HG02571 (cell line): ENCODE measurements around the gene GPR17.

ENCODE experiments used
- ATAC-seq: cut with Tn5 transposase; IDR thresholded peaks from one replicate; pipeline ENCODE4 v1.9.1; 2021; ENCODE audit warnings: mild to moderate bottlenecking, moderate library complexity; ENCODE audit not compliant: unreplicated experiment

Gene GPR17

DNA sequence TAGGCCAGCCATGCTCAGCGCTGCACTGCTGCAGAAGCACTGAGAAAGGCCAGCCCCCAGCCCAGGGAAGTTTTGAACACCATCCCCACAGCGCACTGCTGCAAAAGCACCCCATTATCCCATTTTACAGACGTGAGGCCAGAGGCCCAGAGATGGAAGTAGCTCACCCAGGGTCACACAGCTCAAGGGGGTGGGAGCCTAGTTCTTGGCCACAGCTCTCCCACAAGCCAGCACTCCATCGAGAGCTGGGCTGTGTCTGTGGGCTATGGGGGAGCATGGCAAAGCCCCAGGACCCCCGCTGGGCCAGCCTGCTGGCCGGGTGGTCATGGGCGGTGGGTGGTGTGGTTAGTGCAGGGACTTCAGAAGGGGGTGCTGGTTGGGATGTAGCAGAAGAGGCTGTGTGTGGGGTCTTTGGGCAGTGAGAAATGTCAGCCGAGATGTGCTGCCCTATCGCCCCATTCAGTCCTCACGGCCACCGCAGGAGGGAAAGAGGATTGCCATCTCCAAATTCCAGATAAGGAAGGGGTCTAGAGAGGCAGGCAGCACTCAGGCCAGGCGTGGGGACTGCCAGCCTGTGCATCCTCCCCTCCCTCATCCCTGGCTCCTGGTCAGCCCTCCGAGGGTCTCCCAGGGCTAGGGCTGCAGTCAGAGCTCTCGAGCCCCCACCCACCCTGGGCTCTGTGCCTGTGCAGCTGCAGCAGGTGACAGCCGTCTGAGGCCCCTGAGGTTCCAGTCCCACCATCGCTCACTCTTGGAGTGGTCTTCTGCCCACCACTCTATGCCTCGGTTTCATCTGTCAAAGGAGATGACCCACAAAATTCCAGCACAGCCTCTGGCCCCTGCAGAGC, 17.0 kb upstream of the GPR17 start:
- ATAC-seq = no peak

DNA sequence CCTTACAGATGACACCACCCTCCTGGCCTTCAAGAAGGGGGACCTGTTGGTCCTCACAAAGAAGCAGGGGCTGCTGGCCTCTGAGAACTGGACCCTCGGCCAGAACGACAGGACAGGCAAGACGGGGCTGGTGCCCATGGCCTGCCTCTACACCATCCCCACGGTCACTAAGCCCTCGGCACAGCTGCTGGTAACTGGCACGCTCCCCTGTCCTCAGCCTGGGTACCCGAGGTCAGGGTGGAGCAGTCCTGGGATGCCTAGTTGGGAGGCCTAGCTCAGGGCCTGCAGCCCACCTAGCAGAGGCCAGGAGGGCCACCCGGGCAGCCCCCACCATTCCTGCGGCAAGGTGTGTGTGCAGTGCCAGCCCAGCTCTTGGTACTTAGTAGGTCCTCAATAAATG, 16.3 kb upstream of the GPR17 start:
- ATAC-seq = no peak

GRCh38 chr2:127630096-127630863, 15.7 kb upstream of the GPR17 start:
- ATAC-seq = no peak

- no peak for ATAC-seq
These were observed 15.0 kb upstream of the GPR17 start for GRCh38 chr2:127630864-127631540.

GRCh38 chr2:127631541-127631996, 14.4 kb upstream of the GPR17 start:
- ATAC-seq = no peak

- no peak for ATAC-seq
These were observed 13.9 kb upstream of the GPR17 start for GRCh38 chr2:127631997-127632581.

- no peak for ATAC-seq
These were observed 13.1 kb upstream of the GPR17 start for GRCh38 chr2:127632592-127633489.

- ATAC-seq = no peak
These were observed 12.3 kb upstream of the GPR17 start for GRCh38 chr2:127633556-127634065.

DNA sequence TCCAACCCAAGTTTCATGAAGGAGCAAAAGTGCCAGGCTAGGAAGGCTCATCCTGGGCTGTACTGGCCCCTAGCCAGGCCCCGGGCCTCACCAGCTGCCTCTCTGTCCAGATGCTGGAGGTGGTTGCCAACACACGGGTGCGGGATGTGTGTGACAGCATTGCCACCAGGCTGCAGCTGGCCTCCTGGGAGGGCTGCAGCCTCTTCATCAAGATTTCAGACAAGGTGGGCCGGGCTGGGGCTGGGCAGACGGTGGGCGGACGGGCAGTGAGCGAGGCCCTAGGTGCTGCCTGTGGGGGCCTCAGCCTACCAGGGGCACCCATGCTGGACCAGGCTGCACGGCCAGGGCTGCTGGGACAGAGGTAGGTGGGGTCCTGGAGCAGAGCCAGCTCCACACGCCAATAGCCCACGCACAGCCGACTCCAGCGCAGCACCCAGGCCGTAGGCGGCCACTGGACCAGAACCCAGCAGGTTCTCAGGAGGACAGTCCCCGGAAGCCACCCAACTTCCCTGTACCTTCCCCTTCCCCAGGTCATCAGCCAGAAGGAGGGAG, 11.8 kb upstream of the GPR17 start:
- no peak for ATAC-seq

DNA sequence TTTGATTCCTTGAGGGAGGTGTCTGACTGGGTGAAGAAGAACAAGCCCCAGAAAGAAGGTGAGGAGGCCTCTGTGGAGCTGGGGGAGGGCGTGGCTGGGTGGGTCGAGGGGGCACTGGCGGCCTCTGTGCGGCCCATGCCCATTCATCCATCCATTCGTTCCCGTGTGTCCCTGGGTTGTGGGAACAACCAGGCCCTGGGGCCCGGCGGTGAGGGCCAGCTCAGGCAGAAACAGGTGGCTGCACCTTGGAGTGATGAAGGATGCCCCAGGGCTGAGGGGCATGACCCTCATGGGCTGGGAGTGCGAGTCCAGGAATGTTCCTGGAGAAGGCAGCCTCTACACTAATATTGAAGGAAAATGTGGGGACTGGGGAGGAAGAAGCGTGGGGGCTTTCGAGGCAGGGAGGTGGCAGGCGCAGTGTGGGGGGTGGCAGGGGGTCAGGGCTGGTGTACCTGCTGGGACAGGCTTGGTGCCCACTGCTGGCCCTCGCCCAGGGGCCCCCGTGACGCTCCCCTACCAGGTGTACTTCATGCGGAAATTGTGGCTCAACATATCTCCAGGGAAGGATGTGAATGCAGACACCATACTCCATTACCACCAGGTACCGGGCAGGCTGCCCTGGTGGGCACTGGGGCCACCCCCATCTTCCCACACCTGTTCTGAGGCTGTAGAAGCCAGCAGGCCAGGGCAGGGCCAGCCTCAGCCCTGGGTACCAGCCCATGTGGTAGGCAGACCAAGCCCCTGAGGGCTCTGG, 11.2 kb upstream of the GPR17 start:
- no peak for ATAC-seq

- no peak for ATAC-seq
These were observed 10.3 kb upstream of the GPR17 start for GRCh38 chr2:127635380-127636237.

- ATAC-seq = no peak
These were observed 9.4 kb upstream of the GPR17 start for GRCh38 chr2:127636248-127637235.

DNA sequence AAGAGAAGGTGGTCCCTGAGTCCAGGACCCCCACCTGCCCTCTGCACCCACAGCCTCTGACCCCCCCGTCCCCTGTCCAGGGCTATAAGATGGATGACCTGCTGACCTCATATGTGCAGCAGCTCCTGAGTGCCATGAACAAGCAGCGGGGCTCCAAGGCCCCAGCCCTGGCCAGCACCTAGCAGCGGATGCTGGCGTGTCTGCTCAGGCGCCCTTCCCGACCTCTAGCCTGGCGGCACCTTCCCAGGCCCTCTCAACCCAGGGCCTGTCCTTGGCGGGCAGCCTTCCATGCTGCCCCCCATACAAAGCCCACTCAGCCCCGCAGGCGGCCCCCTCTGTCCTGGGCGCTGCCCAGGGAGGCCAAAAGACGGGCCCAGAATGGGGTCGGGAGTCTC, 8.7 kb upstream of the GPR17 start:
- ATAC-seq = no peak

DNA sequence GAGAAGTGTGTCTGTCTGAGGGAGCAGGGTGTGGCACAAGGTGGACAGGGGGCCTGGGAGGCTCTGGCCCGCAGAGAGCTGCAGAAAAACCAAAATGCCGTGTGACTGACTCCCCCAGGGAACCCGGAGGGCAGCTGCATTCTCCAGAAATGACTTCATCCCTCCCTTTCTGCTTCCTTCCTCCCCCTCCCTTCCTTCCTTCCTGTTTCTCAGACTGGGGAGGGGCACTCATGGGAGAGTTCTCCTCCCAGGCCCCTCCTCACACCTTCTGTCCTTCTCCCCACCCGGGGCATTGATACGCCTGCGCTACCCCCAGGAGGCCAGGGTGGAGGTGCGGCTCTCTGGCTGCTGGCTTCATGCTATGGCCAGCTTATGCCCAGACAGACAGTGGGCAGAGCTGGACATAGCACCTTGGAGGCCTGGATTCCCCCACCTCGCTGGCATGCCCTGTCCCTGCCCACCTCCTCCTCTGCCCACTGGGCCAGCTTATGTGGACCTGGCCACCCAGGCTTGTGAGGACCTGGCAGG, 8.2 kb upstream of the GPR17 start:
- no peak for ATAC-seq

- ATAC-seq = no peak
These were observed 7.4 kb upstream of the GPR17 start for GRCh38 chr2:127638361-127639110.

DNA sequence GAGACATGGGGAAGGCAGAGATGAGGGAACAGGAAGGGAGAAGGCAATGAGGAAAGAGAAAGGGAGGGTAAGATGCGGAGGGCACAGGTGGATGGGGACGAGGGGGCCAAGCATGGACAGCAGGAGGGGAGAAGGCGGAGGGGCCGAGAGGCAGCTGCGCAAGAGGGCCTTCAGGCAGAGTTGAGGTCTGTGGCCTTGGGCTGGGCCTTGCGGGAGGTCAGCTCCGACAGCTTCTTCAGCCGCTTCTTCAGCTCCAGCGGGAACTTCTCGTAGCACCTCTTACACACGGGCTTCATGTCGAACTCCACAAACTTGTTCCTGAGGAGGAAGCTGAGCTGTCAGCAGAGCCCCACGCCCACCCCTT, 6.9 kb upstream of the GPR17 start:
- no peak for ATAC-seq
